ACHN (cell line): ENCODE measurements around the gene SMOC1.

Experiments used
- DNase-seq: peaks from one replicate; pipeline ENCODE4 v3.0.0-alpha.2; 2015
- in situ Hi-C: cut with HindIII; loops from 2 replicates; pipeline ENCODE4 v1.10.0; 2017; ENCODE audit warnings: low sequenced_read_pairs, low pct_ligation_motif_present, low pct_unique_long_range_greater_than_20kb

The SMOC1 gene

GRCh38 chr14:69860221-69860620 is 19.0 kb upstream of the SMOC1 start:
- in situ Hi-C loops = no loop called here
- DNase-seq = no peak

DNA sequence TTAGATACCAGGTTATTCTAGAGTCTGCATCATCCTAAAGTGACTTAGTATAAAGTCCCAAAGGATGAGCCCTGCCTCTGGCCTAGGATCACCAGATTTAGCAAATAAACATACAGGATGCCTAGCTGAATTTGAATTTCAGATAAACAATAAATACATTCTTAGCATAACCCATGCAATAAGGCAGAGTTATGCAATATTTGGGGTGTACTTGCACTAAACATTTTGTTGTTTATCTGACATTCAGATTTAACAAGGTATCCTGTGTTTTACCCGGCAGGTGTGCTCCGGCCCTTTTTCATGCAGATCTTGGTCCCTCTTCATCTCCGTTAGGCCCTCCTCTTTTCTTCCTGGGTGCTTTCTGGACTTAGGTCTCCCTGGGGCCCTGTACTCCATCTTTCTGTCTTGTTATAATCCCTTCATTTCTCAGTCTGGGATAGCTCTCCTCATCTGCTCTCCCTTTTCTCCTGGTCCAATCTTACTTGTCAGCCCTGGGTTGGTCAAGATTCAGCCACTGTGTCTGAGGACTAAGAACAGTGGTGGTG is 18.1 kb upstream of the SMOC1 start:
- DNase-seq = no peak
- in situ Hi-C loops = no loop called here

GRCh38 chr14:69863083-69863482 is 16.1 kb upstream of the SMOC1 start:
- in situ Hi-C loops = no loop called here
- no peak for DNase-seq

GRCh38 chr14:69865701-69866365 is 13.4 kb upstream of the SMOC1 start:
- no peak for DNase-seq
- in situ Hi-C loops = no loop called here

DNA sequence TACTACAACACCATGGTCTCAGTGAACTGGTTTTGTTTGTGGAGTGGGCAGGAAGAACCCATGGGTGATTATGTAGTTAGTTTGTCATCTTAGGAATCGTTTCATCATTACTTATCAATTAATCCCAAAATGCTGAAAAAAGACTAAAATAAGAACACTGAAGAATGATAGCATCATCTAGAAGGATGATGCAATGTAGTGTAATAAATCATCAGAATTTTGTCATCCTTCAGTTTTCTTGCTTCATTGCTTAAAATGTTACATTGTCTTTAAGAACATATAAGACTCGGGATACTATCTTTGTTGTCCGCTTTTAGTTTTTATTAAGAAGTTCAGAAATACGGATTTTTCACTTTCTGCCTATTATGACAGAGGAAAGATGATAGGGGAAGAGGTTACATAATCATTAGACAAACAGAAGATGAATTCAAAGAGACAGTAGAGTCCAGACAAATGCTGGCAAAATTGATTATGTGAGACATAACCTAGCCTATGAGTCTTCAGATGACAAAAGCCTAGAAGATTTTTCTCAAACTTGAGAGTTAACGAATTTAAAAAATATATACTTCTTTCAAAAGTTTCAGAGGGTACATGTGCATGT is 10.8 kb upstream of the SMOC1 start:
- no peak for DNase-seq
- in situ Hi-C loops = no loop called here

- in situ Hi-C loops = no loop called here
- DNase-seq = no peak
Measured at GRCh38 chr14:69870613-69871012, 8.6 kb upstream of the SMOC1 start.

DNA sequence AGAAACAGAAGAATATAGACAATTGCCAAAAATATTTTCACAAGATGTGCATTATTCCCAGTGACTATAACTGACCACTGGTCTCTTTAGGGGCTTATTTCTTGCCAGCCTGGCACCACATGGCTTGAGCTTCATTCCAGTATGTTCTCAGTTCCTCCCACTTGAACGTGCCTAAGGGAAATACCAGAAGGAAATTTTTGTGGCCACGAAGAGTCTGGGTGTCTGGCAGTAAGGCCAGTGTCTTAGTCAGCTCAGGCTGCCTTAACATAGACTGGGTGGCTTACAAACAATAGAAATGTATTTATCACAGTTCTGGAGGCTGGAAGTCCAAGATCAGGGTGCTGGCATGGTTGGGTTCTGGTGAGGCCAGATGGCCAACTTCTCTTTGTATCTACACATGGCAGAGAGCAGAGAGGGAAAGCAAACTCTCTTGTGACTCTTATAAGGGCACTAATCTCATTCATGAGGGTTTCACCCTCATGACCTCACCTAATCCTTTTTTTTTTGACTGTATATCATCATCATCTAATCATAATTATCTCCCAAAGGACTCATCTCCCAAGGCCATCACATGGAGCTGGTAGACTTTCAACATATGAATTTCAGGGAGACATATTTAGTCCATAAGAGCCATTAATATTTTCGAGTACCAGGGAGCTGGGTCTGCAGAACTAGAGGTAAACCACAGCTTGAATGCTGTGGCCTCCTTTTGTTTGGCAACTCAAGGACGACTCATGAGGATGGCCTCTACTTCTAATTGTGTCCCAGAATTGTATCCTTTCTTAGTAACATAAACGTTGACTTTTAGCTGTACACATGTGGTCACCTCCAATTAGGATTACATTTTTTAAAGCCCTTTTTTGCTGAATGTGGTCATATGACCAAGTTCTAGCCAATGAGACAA is 5.1 kb upstream of the SMOC1 start:
- no peak for DNase-seq
- in situ Hi-C loops = no loop called here

- no peak for DNase-seq
- in situ Hi-C loops = no loop called here
Measured at GRCh38 chr14:69876221-69876847, 2.9 kb upstream of the SMOC1 start.

DNA sequence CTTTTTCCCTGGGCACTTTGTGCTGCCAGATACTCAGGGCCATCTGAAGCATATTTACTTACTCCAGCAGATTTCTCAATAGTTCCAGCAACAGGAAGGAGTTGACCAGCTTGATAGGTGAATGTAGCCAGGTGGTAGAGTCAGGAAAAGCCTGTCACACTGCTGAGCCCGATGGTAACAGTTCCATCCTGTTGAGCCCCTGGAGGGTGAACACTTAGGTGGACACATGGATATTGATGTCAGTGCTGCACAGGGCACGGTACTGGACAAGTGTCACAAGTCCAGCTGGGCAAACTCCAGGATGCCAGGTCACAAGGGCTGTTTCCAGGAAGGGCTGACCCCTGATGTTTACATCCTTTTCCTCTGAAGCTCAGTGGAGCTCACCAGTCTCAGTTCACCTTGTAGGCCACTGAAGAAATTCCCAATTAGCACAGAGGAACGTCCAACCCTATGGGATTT is 2.3 kb upstream of the SMOC1 start:
- in situ Hi-C loops = no loop called here
- no peak for DNase-seq

DNA sequence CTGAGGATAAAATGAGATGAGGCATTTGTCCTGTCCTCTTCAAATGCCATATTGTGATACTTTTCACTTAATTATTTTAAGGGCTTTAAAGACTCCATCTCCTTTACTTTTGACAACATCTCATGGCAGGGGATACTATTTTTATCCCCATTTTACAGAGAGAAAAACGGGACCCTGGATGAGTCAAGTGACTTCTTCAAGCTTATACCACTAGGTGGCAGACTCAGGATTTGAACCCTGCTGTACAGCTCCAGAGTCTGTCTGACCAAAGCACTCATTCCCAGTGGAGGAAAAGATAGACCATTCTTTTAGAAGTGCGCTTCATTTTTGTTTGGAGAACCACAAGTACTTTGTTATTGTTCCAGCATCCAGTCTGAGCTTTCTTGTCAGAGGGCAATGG is 1.7 kb upstream of the SMOC1 start:
- DNase-seq = peak; percentile 24
- in situ Hi-C loops = no loop called here

DNA sequence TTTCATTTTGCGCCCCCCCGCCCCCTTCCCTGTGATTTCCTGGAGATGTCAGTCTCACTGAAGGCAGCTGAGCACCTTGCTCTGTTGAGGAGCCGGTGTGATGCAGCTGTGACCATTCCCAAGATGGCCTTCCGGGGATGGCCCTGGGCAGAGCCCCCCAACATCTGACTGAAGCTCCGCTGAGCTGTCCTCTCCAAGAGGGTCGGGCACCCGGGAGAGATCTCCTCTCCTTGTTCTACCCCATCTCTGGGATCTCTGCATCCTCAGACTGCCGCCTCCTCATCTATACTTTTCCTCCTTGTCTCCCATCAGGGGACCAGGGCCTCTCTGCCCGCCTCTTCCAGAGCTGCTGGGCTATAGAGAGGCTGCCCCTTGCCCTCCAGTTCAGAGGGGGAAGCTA is 965 bp upstream of the SMOC1 start:
- no peak for DNase-seq
- in situ Hi-C loops = no loop called here

DNA sequence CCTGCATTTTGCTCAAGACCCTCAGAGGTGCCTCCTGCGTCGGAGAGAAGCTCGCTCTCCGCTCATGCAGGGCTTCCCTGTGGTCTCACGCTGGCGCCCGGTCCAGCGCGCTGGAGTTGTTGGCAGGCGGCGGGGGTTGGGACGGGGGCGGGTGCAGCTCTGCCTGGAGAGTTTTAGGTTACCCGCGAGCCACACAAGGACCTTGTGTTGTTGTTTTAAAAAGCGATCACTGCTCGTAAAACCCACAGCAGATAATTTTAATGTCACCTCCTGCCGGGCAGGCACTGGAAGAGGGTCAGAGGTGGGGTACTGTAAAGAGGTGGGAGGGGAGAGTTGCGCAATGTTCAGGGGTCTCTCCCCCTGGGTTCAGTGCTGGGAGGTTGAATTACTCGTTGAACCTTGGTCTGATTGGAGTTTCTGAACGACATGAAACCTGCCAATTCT is 850 bp downstream of the SMOC1 start:
- in situ Hi-C loops = no loop called here
- DNase-seq = no peak

DNA sequence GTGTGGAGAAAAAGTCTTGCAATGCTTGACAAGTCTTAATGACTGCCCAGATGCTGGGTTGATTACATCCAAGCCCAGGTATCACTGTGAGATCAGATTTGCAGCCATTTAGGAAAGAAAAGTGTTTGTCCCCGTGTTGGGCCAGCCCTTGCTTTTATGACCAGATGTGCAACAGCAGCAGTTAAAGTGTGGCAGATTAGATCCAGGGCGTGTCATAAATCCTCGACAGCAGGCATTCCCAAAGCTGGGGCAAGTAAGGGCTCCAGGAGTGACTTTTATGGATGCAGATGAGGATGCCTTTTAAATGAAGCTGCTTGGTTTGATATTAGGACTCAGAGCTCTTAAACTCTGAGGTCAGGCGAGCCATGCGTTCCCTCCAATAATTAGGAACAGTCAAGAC is 1.7 kb downstream of the SMOC1 start:
- in situ Hi-C loops = no loop called here
- no peak for DNase-seq

- DNase-seq = no peak
- in situ Hi-C loops = no loop called here
Measured at GRCh38 chr14:69882116-69882864, 3.1 kb downstream of the SMOC1 start.

- in situ Hi-C loops = no loop called here
- no peak for DNase-seq
Measured at GRCh38 chr14:69882915-69883314, 3.7 kb downstream of the SMOC1 start.

- no peak for DNase-seq
- in situ Hi-C loops = no loop called here
Measured at GRCh38 chr14:69886453-69887242, 7.4 kb downstream of the SMOC1 start.
